SU-DHL-6 (cell line): Measurements from ENCODE around the gene GPR132.

Source experiments
- H2AFZ ChIP-seq: fragments of 200-600 bp; sonication (generic); 2 replicates; pipeline ENCODE4 v1.6.1; 2014; ENCODE audit warnings: low read depth, mild to moderate bottlenecking, moderate library complexity, mixed read lengths, antibody characterized with exemption, low read length; ENCODE audit not compliant: severe bottlenecking
- H3F3A ChIP-seq: fragments of 200-600 bp; shearing (Covaris generic); 2 replicates; pipeline ENCODE4 v1.6.0; 2016; ENCODE audit warnings: antibody characterized with exemption, mild to moderate bottlenecking; ENCODE audit not compliant: insufficient read depth
- H3K27ac ChIP-seq: fragments of 200-600 bp; sonication (generic); 2 replicates; pipeline ENCODE4 v1.5.1; 2016; ENCODE audit warnings: low read depth, mild to moderate bottlenecking, low read length, moderate library complexity, mixed read lengths
- H3K27me3 ChIP-seq: fragments of 200-600 bp; sonication (generic), shearing (Covaris generic); 2 replicates; pipeline ENCODE4 v1.6.0; 2014; ENCODE audit warnings: mild to moderate bottlenecking, low read length
- H3K36me3 ChIP-seq: fragments of 200-600 bp; sonication (generic); 2 replicates; pipeline ENCODE4 v1.6.1; 2014; ENCODE audit warnings: mild to moderate bottlenecking, low read length, mixed read lengths
- H3K4me2 ChIP-seq: fragments of 300-600, 200-600 bp; shearing (Covaris generic), sonication (generic); 2 replicates; pipeline ENCODE4 v1.6.0; 2014; ENCODE audit warnings: low read length, low read depth, mild to moderate bottlenecking; ENCODE audit not compliant: poor library complexity, severe bottlenecking
- H3K4me3 ChIP-seq: fragments of 200-600 bp; sonication (generic); 2 replicates; pipeline ENCODE4 v1.5.1; 2014; ENCODE audit warnings: antibody characterized with exemption, low read length, mild to moderate bottlenecking, mixed read lengths; ENCODE audit not compliant: insufficient read depth, poor library complexity, severe bottlenecking
- H3K79me2 ChIP-seq: fragments of 200-600 bp; sonication (generic); 2 replicates; pipeline ENCODE4 v1.6.1; 2014; ENCODE audit warnings: mild to moderate bottlenecking, low read length, moderate library complexity; ENCODE audit not compliant: insufficient read depth
- H3K9ac ChIP-seq: fragments of 200-600 bp; sonication (generic); 2 replicates; pipeline ENCODE4 v1.7.0; 2014; ENCODE audit warnings: mild to moderate bottlenecking, low read length
- H3K9me2 ChIP-seq: fragments of 200-600 bp; sonication (generic); replicated peaks from 2 replicates; pipeline ENCODE4 v1.6.1; 2014; ENCODE audit warnings: low read length; ENCODE audit not compliant: insufficient read depth
- H3K9me3 ChIP-seq: fragments of 200-600 bp; sonication (generic); 2 replicates; pipeline ENCODE4 v1.6.1; 2014; ENCODE audit warnings: low read length, mixed read lengths; ENCODE audit not compliant: insufficient read depth
- H4K20me1 ChIP-seq: fragments of 200-600 bp; sonication (generic); 2 replicates; pipeline ENCODE4 v1.6.1; 2014; ENCODE audit warnings: low read depth, mild to moderate bottlenecking, antibody characterized with exemption, low read length, moderate library complexity, mixed read lengths
- CTCF ChIP-seq: fragments of 200-600 bp; sonication (generic); IDR thresholded peaks from one replicate; pipeline ENCODE4 v1.5.1; 2017; ENCODE audit warnings: antibody characterized with exemption, mild to moderate bottlenecking, low read length, moderate library complexity; ENCODE audit not compliant: insufficient read depth, poor library complexity, severe bottlenecking
- EZH2phosphoT487 ChIP-seq: fragments of 200-600 bp; sonication (generic), shearing (Covaris generic); conservative IDR thresholded peaks from 2 replicates; pipeline ENCODE4 v1.6.1; 2018; ENCODE audit warnings: mild to moderate bottlenecking, antibody characterized with exemption, low read length, moderate library complexity, mixed read lengths

GPR132 gene

GRCh38 chr14:105093038-105093430 lies 27.8 kb upstream of the GPR132 start:
- H2AFZ ChIP-seq: no peak overlapping the region

GRCh38 chr14:105092171-105093037 lies 27.2 kb upstream of the GPR132 start:
- H3K4me3 ChIP-seq: no peak overlapping the region
- H2AFZ ChIP-seq: no peak overlapping the region
- no peaks in the 10 kb centered on the region for H3K27me3 ChIP-seq
- H3K79me2 ChIP-seq: no peaks in the 10 kb centered on the region
- TF ChIP-seq CTCF (no peak), EZH2phosphoT487 (no peak)
- no peaks in the 10 kb centered on the region for H3F3A ChIP-seq
- H3K4me2 ChIP-seq: peak overlapping the region; percentile 49
- H3K9me2 ChIP-seq: no peaks in the 10 kb centered on the region
- H3K9ac ChIP-seq: no peak overlapping the region
- no peak overlapping the region for H3K27ac ChIP-seq
- no peaks in the 10 kb centered on the region for H4K20me1 ChIP-seq
- H3K9me3 ChIP-seq: no peaks in the 10 kb centered on the region
- H3K36me3 ChIP-seq: no peaks in the 10 kb centered on the region

More at GRCh38 chr14:105093038-105093430, 27.8 kb upstream of the GPR132 start:
- Histone ChIP-seq H3K9me2 (no peaks in the 10 kb centered on the region), H3K4me3 (no peak overlapping the region), H3K4me2 (peak overlapping the region; percentile 49), H3K27ac (no peak overlapping the region), H3K9me3 (no peaks in the 10 kb centered on the region), H3K36me3 (no peaks in the 10 kb centered on the region), H3K79me2 (no peaks in the 10 kb centered on the region), H4K20me1 (no peaks in the 10 kb centered on the region), H3K9ac (no peak overlapping the region), H3F3A (no peaks in the 10 kb centered on the region), H3K27me3 (no peaks in the 10 kb centered on the region)
- TF ChIP-seq EZH2phosphoT487: no peak
- TF ChIP-seq CTCF: no peak

- H3K9me3 ChIP-seq: no peaks in the 10 kb centered on the region
- no peaks in the 10 kb centered on the region for H3F3A ChIP-seq
- no peaks in the 10 kb centered on the region for H3K27me3 ChIP-seq
- H3K9ac ChIP-seq: no peak overlapping the region
- no peak overlapping the region for H2AFZ ChIP-seq
- TF ChIP-seq CTCF (no peak), EZH2phosphoT487 (no peak)
- H3K9me2 ChIP-seq: no peaks in the 10 kb centered on the region
- no peak overlapping the region for H3K4me2 ChIP-seq
- H3K27ac ChIP-seq: no peak overlapping the region
- no peak overlapping the region for H3K4me3 ChIP-seq
- H4K20me1 ChIP-seq: no peaks in the 10 kb centered on the region
- no peaks in the 10 kb centered on the region for H3K36me3 ChIP-seq
- no peaks in the 10 kb centered on the region for H3K79me2 ChIP-seq
Observed at GRCh38 chr14:105091517-105092170, 26.4 kb upstream of the GPR132 start.
